Measurements from ENCODE around the gene ESRRA. TPM values are rescaled to one million over a fixed set of nuclear protein-coding genes. Genes with fewer than 3 reads are reported as not detected.

The ESRRA gene
- total and polyA plus RNA-seq, 9 of the 15 experiments (the other 6 are each of a cell fraction or from before 2014, with no cell fraction given): 0.27 to 89.7 (median 23.7) TPM

DNA sequence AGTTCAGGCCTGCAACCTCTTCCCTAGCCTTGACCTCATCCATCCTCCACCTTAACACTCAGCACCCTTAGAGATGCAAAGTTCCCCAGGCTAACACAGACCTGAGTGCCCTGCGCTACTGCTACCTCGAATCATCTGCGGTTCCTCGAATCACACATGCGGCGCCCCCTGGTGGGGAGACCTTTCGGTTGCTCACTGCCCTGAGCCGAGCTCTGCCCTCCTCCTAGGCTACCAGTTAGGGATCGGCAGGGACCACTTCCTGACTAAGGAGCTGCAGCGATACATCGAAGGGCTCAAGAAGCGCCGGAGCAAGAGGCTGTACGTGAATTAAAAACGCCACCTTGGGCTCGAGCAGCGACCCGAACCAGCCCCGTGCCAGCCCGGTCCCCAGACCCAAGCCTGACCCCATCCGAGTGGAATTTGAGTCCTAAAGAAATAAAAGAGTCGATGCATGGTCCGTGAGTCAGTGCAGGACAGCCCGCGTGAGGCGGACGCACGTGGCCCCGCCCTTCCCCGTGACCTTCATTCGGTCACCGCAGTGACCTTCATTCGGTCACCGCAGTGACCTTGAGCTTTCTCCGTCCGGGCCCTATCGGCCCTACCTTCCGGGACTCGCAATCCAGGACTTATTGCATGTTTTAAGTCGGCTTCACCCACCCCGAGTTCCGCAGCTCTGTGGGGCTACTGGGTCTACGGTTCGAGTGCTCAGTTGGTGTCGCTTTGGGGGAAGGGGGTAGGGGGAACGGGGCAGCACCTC is 830 bp upstream of the ESRRA start (continued):
- TF ChIP-seq, protein P1, sequence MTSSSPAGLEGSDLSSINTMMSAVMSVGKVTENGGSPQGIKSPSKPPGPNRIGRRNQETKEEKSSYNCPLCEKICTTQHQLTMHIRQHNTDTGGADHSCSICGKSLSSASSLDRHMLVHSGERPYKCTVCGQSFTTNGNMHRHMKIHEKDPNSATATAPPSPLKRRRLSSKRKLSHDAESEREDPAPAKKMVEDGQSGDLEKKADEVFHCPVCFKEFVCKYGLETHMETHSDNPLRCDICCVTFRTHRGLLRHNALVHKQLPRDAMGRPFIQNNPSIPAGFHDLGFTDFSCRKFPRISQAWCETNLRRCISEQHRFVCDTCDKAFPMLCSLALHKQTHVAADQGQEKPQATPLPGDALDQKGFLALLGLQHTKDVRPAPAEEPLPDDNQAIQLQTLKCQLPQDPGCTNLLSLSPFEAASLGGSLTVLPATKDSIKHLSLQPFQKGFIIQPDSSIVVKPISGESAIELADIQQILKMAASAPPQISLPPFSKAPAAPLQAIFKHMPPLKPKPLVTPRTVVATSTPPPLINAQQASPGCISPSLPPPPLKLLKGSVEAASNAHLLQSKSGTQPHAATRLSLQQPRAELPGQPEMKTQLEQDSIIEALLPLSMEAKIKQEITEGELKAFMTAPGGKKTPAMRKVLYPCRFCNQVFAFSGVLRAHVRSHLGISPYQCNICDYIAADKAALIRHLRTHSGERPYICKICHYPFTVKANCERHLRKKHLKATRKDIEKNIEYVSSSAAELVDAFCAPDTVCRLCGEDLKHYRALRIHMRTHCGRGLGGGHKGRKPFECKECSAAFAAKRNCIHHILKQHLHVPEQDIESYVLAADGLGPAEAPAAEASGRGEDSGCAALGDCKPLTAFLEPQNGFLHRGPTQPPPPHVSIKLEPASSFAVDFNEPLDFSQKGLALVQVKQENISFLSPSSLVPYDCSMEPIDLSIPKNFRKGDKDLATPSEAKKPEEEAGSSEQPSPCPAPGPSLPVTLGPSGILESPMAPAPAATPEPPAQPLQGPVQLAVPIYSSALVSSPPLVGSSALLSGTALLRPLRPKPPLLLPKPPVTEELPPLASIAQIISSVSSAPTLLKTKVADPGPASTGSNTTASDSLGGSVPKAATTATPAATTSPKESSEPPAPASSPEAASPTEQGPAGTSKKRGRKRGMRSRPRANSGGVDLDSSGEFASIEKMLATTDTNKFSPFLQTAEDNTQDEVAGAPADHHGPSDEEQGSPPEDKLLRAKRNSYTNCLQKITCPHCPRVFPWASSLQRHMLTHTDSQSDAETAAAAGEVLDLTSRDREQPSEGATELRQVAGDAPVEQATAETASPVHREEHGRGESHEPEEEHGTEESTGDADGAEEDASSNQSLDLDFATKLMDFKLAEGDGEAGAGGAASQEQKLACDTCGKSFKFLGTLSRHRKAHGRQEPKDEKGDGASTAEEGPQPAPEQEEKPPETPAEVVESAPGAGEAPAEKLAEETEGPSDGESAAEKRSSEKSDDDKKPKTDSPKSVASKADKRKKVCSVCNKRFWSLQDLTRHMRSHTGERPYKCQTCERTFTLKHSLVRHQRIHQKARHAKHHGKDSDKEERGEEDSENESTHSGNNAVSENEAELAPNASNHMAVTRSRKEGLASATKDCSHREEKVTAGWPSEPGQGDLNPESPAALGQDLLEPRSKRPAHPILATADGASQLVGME (CRISPR knock-in tag; IDR thresholded peaks at IDR 0.05): no peak
- peak; percentile 44; the same call in 1 of the 2 replicates for TF ChIP-seq GATAD2B (IDR thresholded peaks at IDR 0.05; ENCODE audit: borderline replicate concordance)
- no peak for TF ChIP-seq HMGN3 (IDR thresholded peaks at IDR 0.05; ENCODE audit: borderline replicate concordance, extremely low read depth, insufficient read length, low read depth, low read length)
- peak; percentile 28; the same call in 1 of the 2 replicates for TF ChIP-seq ZNF24 (IDR thresholded peaks at IDR 0.05)
- TF ChIP-seq, protein P2, sequence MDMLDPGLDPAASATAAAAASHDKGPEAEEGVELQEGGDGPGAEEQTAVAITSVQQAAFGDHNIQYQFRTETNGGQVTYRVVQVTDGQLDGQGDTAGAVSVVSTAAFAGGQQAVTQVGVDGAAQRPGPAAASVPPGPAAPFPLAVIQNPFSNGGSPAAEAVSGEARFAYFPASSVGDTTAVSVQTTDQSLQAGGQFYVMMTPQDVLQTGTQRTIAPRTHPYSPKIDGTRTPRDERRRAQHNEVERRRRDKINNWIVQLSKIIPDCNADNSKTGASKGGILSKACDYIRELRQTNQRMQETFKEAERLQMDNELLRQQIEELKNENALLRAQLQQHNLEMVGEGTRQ (CRISPR knock-in tag; IDR thresholded peaks at IDR 0.05): peak; percentile 52
- 0 out of 2 replicates have a peak, but pooled peaks have one; percentile 35 for TF ChIP-seq ERF (CRISPR knock-in tag; IDR thresholded peaks at IDR 0.05)
- TF ChIP-seq ETV6 (IDR thresholded peaks at IDR 0.05; ENCODE audit: borderline replicate concordance in 1 of 2, low read depth in 2 of 2, low read length in 1 of 2): no peak
- TF ChIP-seq ETV6 (CRISPR knock-in tag; IDR thresholded peaks at IDR 0.05; ENCODE audit: borderline replicate concordance): no peak
- TF ChIP-seq, protein P3, sequence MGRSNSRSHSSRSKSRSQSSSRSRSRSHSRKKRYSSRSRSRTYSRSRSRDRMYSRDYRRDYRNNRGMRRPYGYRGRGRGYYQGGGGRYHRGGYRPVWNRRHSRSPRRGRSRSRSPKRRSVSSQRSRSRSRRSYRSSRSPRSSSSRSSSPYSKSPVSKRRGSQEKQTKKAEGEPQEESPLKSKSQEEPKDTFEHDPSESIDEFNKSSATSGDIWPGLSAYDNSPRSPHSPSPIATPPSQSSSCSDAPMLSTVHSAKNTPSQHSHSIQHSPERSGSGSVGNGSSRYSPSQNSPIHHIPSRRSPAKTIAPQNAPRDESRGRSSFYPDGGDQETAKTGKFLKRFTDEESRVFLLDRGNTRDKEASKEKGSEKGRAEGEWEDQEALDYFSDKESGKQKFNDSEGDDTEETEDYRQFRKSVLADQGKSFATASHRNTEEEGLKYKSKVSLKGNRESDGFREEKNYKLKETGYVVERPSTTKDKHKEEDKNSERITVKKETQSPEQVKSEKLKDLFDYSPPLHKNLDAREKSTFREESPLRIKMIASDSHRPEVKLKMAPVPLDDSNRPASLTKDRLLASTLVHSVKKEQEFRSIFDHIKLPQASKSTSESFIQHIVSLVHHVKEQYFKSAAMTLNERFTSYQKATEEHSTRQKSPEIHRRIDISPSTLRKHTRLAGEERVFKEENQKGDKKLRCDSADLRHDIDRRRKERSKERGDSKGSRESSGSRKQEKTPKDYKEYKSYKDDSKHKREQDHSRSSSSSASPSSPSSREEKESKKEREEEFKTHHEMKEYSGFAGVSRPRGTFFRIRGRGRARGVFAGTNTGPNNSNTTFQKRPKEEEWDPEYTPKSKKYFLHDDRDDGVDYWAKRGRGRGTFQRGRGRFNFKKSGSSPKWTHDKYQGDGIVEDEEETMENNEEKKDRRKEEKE (IDR thresholded peaks at IDR 0.05; ENCODE audit: borderline replicate concordance in 1 of 2, control insufficient read depth in 1 of 2, low read depth in 2 of 2, low read length in 1 of 2): no peak
- no peak for TF ChIP-seq GTF2A2 (tag; IDR thresholded peaks at IDR 0.05)
- no peak for TF ChIP-seq MTA1 (IDR thresholded peaks at IDR 0.05; ENCODE audit: borderline replicate concordance)
- no peak for TF ChIP-seq MBD2 (IDR thresholded peaks at IDR 0.05; ENCODE audit: borderline replicate concordance, low read depth)
- TF ChIP-seq, protein P4, sequence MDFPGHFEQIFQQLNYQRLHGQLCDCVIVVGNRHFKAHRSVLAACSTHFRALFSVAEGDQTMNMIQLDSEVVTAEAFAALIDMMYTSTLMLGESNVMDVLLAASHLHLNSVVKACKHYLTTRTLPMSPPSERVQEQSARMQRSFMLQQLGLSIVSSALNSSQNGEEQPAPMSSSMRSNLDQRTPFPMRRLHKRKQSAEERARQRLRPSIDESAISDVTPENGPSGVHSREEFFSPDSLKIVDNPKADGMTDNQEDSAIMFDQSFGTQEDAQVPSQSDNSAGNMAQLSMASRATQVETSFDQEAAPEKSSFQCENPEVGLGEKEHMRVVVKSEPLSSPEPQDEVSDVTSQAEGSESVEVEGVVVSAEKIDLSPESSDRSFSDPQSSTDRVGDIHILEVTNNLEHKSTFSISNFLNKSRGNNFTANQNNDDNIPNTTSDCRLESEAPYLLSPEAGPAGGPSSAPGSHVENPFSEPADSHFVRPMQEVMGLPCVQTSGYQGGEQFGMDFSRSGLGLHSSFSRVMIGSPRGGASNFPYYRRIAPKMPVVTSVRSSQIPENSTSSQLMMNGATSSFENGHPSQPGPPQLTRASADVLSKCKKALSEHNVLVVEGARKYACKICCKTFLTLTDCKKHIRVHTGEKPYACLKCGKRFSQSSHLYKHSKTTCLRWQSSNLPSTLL (IDR thresholded peaks at IDR 0.05): no peak
- TF ChIP-seq MEF2D (tag; conservative IDR thresholded peaks at IDR 0.05; ENCODE audit: low read depth): no peak; the same call in 1 of the 2 replicates
- peak; percentile 54; the same call in 1 of the 2 replicates for TF ChIP-seq RAD51 (IDR thresholded peaks at IDR 0.05; ENCODE audit: borderline replicate concordance, low read depth)
